Body of pancreas (tissue), 4 donors: ENCODE results near the gene EML6.

Experiments used
- CTCF ChIP-seq, 7 experiments: fragments of 450-650 bp in 4 of 7; fragments of 200-600 bp in 3 of 7; sonication (generic) in 3 of 7; IDR thresholded peaks; one replicate each; pipeline ENCODE4 v1.5.1; 2016 to 2019; ENCODE audit warnings: antibody characterized with exemption in 7 of 7
- POLR2A ChIP-seq, 3 donors: fragments of 450-650 bp; IDR thresholded peaks; one replicate each; pipeline ENCODE4 v1.6.1; 2016; ENCODE audit warnings: antibody characterized with exemption in 3 of 3, mild to moderate bottlenecking in 2 of 3

GRCh38 chr2:54958717-54959371 is 235.4 kb downstream of the EML6 start:
- no peak for TF ChIP-seq POLR2A (IDR thresholded peaks at IDR 0.05)
- no peak for TF ChIP-seq CTCF (IDR thresholded peaks at IDR 0.05)
